Testis (tissue), 5 donors: ENCODE data around the gene SPINT3. TPM values are rescaled to one million over a fixed set of nuclear protein-coding genes. Genes with fewer than 3 reads are reported as not detected.

ENCODE experiments used
- DNase-seq: peaks from one replicate; pipeline ENCODE4 v3.0.0-alpha.2; 2019
- H3K27ac ChIP-seq, 2 donors: fragments of 200-600 bp; sonication (generic); one replicate each; pipeline ENCODE4 v1.5.1; 2019
- H3K27me3 ChIP-seq: fragments of 200-600 bp; sonication (generic); one replicate; pipeline ENCODE4 v1.5.1; 2019
- H3K36me3 ChIP-seq: fragments of 200-600 bp; sonication (generic); one replicate; pipeline ENCODE4 v1.5.1; 2017; ENCODE audit warnings: low read depth; ENCODE audit errors: missing control alignments
- H3K4me1 ChIP-seq: fragments of 200-600 bp; sonication (generic); one replicate; pipeline ENCODE4 v1.5.1; 2019
- H3K4me3 ChIP-seq, 2 donors: fragments of 200-600 bp; sonication (generic); one replicate each; pipeline ENCODE4 v1.5.1; 2017 to 2019
- H3K9me3 ChIP-seq: fragments of 200-600 bp; sonication (generic); one replicate; pipeline ENCODE4 v1.5.1; 2017
- POLR2A ChIP-seq: fragments of 450-650 bp; IDR thresholded peaks from one replicate; pipeline ENCODE4 v1.6.1; 2017; ENCODE audit warnings: antibody characterized with exemption, mild to moderate bottlenecking, moderate library complexity
- WGBS, 2 donors: methylation state at CpG; one replicate each; pipeline ENCODE4 v1.1.5; 2018; 5-methylcytosine and 5-hydroxymethylcytosine counted together
- intact Hi-C: fragments of 100-400 bp; cut with DNase I; formaldehyde crosslinking; loops from one replicate; pipeline ENCODE4 v1.15.1; 2023; ENCODE audit warnings: low total_unique reads
- long read RNA-seq, 2 donors: transcript quantifications; one replicate each; lab custom pipeline, GENCODE V29; 2026
- polyA plus RNA-seq: library from polyadenylated mRNA; stranded (reverse); fragments of 350-450 nt; fragmentation: Illumina TruSeq; extraction: RNeasy Lipid Tissue Mini Kit (QIAGEN cat#74804); gene quantifications from one replicate; pipeline ENCODE4 v1.2.3, GENCODE V29; 2014; ENCODE audit warnings: low read depth, low replicate concordance; ENCODE audit not compliant: insufficient read depth
- total RNA-seq, 2 donors: library from RNA; depleted of rRNA; stranded (reverse); fragments of >200 nt; gene quantifications; one replicate each; pipeline ENCODE4 v1.2.3, GENCODE V29; 2016
- TF ChIP-seq, protein P1 (sequence below), 3 experiments: fragments of 450-650 bp in 2 of 3; fragments of 200-600 bp in 1 of 3; sonication (generic) in 1 of 3; IDR thresholded peaks; one replicate each; pipeline ENCODE4 v1.5.1; 2016 to 2019; ENCODE audit warnings: antibody characterized with exemption in 3 of 3, mild to moderate bottlenecking in 2 of 3, moderate library complexity in 1 of 3

Gene SPINT3
- total RNA-seq (not detected), polyA plus RNA-seq (not detected)
- long read RNA-seq, donor 1: 0 reads
- long read RNA-seq, donor 2: 0 reads

GRCh38 chr20:45515147-45515913 lies at the start of gene SPINT3:
TSS of gene SPINT3 (minus strand) at chr20:45515622. CDS start at chr20:45515608, 14 bp downstream.
- no peaks in the 10 kb centered on the region for H3K9me3 ChIP-seq

DNA sequence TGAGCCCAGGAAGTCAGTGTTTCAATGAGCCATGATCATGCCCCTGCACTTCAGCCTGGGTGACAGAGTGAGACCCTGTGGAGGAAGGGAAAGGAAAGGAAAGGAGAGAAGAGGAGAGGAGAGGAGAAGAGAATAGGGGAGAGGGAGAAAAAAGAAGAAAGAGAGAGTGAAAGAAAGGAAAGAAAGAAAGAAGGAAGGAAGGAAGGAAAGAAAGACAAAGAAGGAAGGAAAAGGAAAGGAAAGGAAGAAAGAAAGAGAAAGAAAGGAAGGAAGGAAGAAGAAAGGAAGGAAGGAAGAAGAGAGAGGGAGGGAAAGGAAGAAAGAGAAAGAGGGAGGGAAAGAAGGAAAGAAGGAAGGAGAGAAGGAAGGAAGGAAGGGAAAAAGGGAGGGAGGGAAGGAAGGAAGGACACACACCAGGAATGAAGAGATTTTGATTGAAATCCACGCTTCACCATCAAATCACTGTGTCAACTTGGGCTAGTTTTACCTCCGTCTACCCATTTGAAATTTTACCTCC lies 49.4 kb upstream of the SPINT3 start:
- no peaks in the 10 kb centered on the region for H3K4me1 ChIP-seq
- intact Hi-C loops: no loop called here
- DNase-seq: no peak
- no peaks in the 10 kb centered on the region for H3K36me3 ChIP-seq
- no peaks in the 10 kb centered on the region for H3K9me3 ChIP-seq
- no peaks in the 10 kb centered on the region for H3K27me3 ChIP-seq
- no peak overlapping the region for H3K27ac ChIP-seq
- TF ChIP-seq, protein P1, sequence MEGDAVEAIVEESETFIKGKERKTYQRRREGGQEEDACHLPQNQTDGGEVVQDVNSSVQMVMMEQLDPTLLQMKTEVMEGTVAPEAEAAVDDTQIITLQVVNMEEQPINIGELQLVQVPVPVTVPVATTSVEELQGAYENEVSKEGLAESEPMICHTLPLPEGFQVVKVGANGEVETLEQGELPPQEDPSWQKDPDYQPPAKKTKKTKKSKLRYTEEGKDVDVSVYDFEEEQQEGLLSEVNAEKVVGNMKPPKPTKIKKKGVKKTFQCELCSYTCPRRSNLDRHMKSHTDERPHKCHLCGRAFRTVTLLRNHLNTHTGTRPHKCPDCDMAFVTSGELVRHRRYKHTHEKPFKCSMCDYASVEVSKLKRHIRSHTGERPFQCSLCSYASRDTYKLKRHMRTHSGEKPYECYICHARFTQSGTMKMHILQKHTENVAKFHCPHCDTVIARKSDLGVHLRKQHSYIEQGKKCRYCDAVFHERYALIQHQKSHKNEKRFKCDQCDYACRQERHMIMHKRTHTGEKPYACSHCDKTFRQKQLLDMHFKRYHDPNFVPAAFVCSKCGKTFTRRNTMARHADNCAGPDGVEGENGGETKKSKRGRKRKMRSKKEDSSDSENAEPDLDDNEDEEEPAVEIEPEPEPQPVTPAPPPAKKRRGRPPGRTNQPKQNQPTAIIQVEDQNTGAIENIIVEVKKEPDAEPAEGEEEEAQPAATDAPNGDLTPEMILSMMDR (IDR thresholded peaks at IDR 0.05): no peak
- TF ChIP-seq POLR2A: no peak
- H3K4me3 ChIP-seq: no peak overlapping the region
- WGBS, 2 donors: 86 to 91% methylated on average over 2 of the region's 2 CpGs

More at GRCh38 chr20:45515147-45515913, at the start of gene SPINT3:
- Histone ChIP-seq H3K4me1 (no peaks in the 10 kb centered on the region), H3K36me3 (no peaks in the 10 kb centered on the region), H3K27ac (no peak within 1 kb of the TSS), H3K4me3 (no peak within 1 kb of the TSS), H3K27me3 (no peaks in the 10 kb centered on the region)
- WGBS, 2 donors: 70 to 75% methylated on average over 5 of the region's 5 CpGs
- DNase-seq: no peak
- TF ChIP-seq, protein P1 (IDR thresholded peaks at IDR 0.05): no peak
- TF ChIP-seq POLR2A: no peak
- intact Hi-C loops: no loop called here

DNA sequence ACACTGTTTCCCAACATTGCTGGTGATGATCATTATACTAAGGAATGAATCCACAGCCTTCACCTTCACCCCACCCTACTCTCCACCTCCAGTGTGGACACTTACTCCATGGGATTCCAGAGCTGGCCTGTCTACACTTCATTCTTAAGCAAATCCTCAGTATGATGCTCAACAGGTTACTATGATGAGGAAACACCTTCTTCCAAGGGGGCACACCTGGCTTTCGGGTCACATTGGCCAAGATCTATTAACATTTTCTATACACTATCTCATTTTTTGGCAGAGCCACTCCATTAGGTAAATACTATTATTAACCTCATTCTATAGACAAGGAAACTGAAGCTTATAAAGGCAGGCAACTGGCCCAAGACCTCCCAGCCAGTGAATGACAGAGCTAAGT lies 39.8 kb upstream of the SPINT3 start:
- TF ChIP-seq, protein P1 (IDR thresholded peaks at IDR 0.05): no peak
- TF ChIP-seq POLR2A: no peak
- intact Hi-C loops: no loop called here
- Histone ChIP-seq H3K36me3 (no peaks in the 10 kb centered on the region), H3K27ac (no peak overlapping the region), H3K27me3 (no peaks in the 10 kb centered on the region), H3K9me3 (no peaks in the 10 kb centered on the region), H3K4me3 (no peak overlapping the region), H3K4me1 (no peaks in the 10 kb centered on the region)
- DNase-seq: no peak
- WGBS, 2 donors: 88 to 89% methylated on average over 1 of the region's 1 CpG

- H3K9me3 ChIP-seq: no peaks in the 10 kb centered on the region
- H3K4me3 ChIP-seq: no peak overlapping the region
- H3K36me3 ChIP-seq: no peaks in the 10 kb centered on the region
- H3K27me3 ChIP-seq: no peaks in the 10 kb centered on the region
- H3K27ac ChIP-seq: no peak overlapping the region
- intact Hi-C loops: no loop called here
- H3K4me1 ChIP-seq: peaks cover 5% of the 10 kb centered on the region
- no peak for DNase-seq
- TF ChIP-seq, protein P1 (IDR thresholded peaks at IDR 0.05): no peak
- no peak for TF ChIP-seq POLR2A
- WGBS, 2 donors: 86 to 91% methylated on average over 2 of the region's 2 CpGs
Measured at GRCh38 chr20:45552456-45552855, 37.0 kb upstream of the SPINT3 start.
